Measurements from ENCODE around the gene HNMT.

Gene HNMT

GRCh38 chr2:138013639-138014038 lies 49.4 kb downstream of the HNMT start:
- TF ChIP-seq ZFX (IDR thresholded peaks at IDR 0.05; ENCODE audit: borderline replicate concordance), result no peak
- TF ChIP-seq CTCF (IDR thresholded peaks at IDR 0.05), result no peak

GRCh38 chr2:138015494-138015893 lies 51.2 kb downstream of the HNMT start:
- H3K27ac ChIP-seq, result no peak overlapping the region
- TF ChIP-seq ZFX (IDR thresholded peaks at IDR 0.05; ENCODE audit: borderline replicate concordance) (no peak), CTCF (IDR thresholded peaks at IDR 0.05) (no peak)

More at GRCh38 chr2:138013639-138014038, 49.4 kb downstream of the HNMT start:
- no peak overlapping the region for H3K27ac ChIP-seq

GRCh38 chr2:138016351-138017087 lies 52.2 kb downstream of the HNMT start:
- no peak overlapping the region for H3K27ac ChIP-seq
- TF ChIP-seq ZFX (IDR thresholded peaks at IDR 0.05; ENCODE audit: borderline replicate concordance) (no peak), CTCF (IDR thresholded peaks at IDR 0.05) (no peak)

GRCh38 chr2:138017824-138018223 lies 53.6 kb downstream of the HNMT start:
- TF ChIP-seq ZFX (IDR thresholded peaks at IDR 0.05; ENCODE audit: borderline replicate concordance) (no peak), CTCF (IDR thresholded peaks at IDR 0.05) (no peak)
- no peak overlapping the region for H3K27ac ChIP-seq

- no peak for TF ChIP-seq CTCF (IDR thresholded peaks at IDR 0.05)
- no peak for TF ChIP-seq ZFX (IDR thresholded peaks at IDR 0.05; ENCODE audit: borderline replicate concordance)
- no peak overlapping the region for H3K27ac ChIP-seq
These were observed 54.8 kb downstream of the HNMT start for GRCh38 chr2:138018866-138019688.

GRCh38 chr2:138020432-138020831 lies 56.2 kb downstream of the HNMT start:
- TF ChIP-seq ZFX (IDR thresholded peaks at IDR 0.05; ENCODE audit: borderline replicate concordance), result no peak
- no peak for TF ChIP-seq CTCF (IDR thresholded peaks at IDR 0.05)
- no peak overlapping the region for H3K27ac ChIP-seq

GRCh38 chr2:138021154-138021553 lies 56.9 kb downstream of the HNMT start:
- H3K27ac ChIP-seq, result no peak overlapping the region
- no peak for TF ChIP-seq ZFX (IDR thresholded peaks at IDR 0.05; ENCODE audit: borderline replicate concordance)
- TF ChIP-seq CTCF (IDR thresholded peaks at IDR 0.05), result no peak

Data from 22Rv1 (cell line).